ENCODE measurements around the gene CLCN7.
A peak's percentile ranks its signal among the peaks of the same experiment; 100 is the strongest.

Gene CLCN7

GRCh38 chr16:1474796-1475551 lies at the start of gene CLCN7:
Gene CLCN7, minus strand, starts transcription at chr16:1475028. Its CDS starts 54 bp downstream, at chr16:1474974.
- peak; percentile 72 to 79 for DNase-seq (ENCODE audit: low read depth in 2 of 2)

- no peak for DNase-seq (ENCODE audit: low read depth in 2 of 2)
These were observed 49.5 kb upstream of the CLCN7 start for GRCh38 chr16:1524366-1524765.

GRCh38 chr16:1523581-1524245 lies 48.9 kb upstream of the CLCN7 start:
- no peak for DNase-seq (ENCODE audit: low read depth in 2 of 2)

GRCh38 chr16:1520461-1520860 lies 45.6 kb upstream of the CLCN7 start:
- DNase-seq (ENCODE audit: low read depth in 2 of 2): no peak

- DNase-seq (ENCODE audit: low read depth in 2 of 2): no peak
These were observed 45.0 kb upstream of the CLCN7 start for GRCh38 chr16:1519831-1520230.

- no peak for DNase-seq (ENCODE audit: low read depth in 2 of 2)
These were observed 43.9 kb upstream of the CLCN7 start for GRCh38 chr16:1518626-1519135.

- DNase-seq (ENCODE audit: low read depth in 2 of 2): no peak
These were observed 39.7 kb upstream of the CLCN7 start for GRCh38 chr16:1514507-1514906.

GRCh38 chr16:1512774-1513173 lies 37.9 kb upstream of the CLCN7 start:
- DNase-seq (ENCODE audit: low read depth in 2 of 2): no peak

- no peak for DNase-seq (ENCODE audit: low read depth in 2 of 2)
These were observed 37.1 kb upstream of the CLCN7 start for GRCh38 chr16:1511662-1512569.

- DNase-seq (ENCODE audit: low read depth in 2 of 2): no peak
These were observed 36.1 kb upstream of the CLCN7 start for GRCh38 chr16:1510941-1511351.

GRCh38 chr16:1510272-1510671 lies 35.4 kb upstream of the CLCN7 start:
- DNase-seq (ENCODE audit: low read depth in 2 of 2): no peak

GRCh38 chr16:1509307-1510221 lies 34.7 kb upstream of the CLCN7 start:
- no peak for DNase-seq (ENCODE audit: low read depth in 2 of 2)

- DNase-seq (ENCODE audit: low read depth in 2 of 2): no peak
These were observed 33.8 kb upstream of the CLCN7 start for GRCh38 chr16:1508494-1509187.

- no peak for DNase-seq (ENCODE audit: low read depth in 2 of 2)
These were observed 31.8 kb upstream of the CLCN7 start for GRCh38 chr16:1506494-1507213.

GRCh38 chr16:1505912-1506311 lies 31.1 kb upstream of the CLCN7 start:
- no peak for DNase-seq (ENCODE audit: low read depth in 2 of 2)

- DNase-seq (ENCODE audit: low read depth in 2 of 2): no peak
These were observed 30.4 kb upstream of the CLCN7 start for GRCh38 chr16:1505073-1505844.

- DNase-seq (ENCODE audit: low read depth in 2 of 2): no peak
These were observed 28.5 kb upstream of the CLCN7 start for GRCh38 chr16:1503110-1503955.
